Measurements from ENCODE around the gene ARFGEF3. TPM values are rescaled to one million over a fixed set of nuclear protein-coding genes. Genes with fewer than 3 reads are reported as not detected.

Gene ARFGEF3
- total and polyA plus RNA-seq, 4 donors, result 4.7 to 28.1 (median 14.0) TPM

DNA sequence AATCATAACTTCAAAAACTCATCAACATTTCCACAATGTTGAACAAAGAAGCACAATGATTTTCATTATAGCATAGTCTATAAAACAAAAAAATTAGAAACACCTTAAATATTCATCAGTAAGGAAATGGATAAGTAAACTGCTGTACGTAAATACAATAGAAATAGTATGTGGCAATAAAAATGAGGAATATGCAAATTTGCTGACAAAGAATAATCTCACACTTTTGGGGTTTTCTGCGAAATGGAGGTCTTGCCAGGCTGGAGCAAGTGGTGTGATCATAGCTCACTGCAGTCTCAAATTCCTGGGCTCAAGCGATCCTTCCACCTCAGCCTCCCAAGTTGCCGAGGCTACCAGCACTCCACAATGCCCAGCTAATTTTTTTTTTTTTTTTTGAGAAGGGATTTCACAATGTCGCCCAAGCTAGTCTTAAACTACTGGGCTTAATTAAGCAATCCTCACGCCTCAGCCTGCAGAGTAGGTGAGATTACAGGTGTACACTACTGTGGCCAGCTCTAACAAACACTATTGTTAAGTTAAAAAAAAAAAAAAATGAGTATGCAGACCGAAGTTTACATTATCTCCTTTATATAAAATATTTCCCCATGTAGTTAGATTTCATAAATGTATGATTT lies 157.1 kb downstream of the ARFGEF3 start:
- no peak overlapping the region for H3K9ac ChIP-seq (ENCODE audit: insufficient read depth in 1 of 2, low read length in 2 of 2)
- no peaks in the 10 kb centered on the region for H3K4me1 ChIP-seq (ENCODE audit: control insufficient read depth in 5 of 5, insufficient read depth in 5 of 5, low read length in 5 of 5)
- H3K27ac ChIP-seq (ENCODE audit: low read depth in 1 of 2, low read length in 1 of 2), result no peak overlapping the region
- H3K4me3 ChIP-seq, result no peak overlapping the region
- DNase-seq (no peak), ATAC-seq (ENCODE audit: insufficient read depth, low FRiP score) (no peak)
- TF ChIP-seq, protein P1, sequence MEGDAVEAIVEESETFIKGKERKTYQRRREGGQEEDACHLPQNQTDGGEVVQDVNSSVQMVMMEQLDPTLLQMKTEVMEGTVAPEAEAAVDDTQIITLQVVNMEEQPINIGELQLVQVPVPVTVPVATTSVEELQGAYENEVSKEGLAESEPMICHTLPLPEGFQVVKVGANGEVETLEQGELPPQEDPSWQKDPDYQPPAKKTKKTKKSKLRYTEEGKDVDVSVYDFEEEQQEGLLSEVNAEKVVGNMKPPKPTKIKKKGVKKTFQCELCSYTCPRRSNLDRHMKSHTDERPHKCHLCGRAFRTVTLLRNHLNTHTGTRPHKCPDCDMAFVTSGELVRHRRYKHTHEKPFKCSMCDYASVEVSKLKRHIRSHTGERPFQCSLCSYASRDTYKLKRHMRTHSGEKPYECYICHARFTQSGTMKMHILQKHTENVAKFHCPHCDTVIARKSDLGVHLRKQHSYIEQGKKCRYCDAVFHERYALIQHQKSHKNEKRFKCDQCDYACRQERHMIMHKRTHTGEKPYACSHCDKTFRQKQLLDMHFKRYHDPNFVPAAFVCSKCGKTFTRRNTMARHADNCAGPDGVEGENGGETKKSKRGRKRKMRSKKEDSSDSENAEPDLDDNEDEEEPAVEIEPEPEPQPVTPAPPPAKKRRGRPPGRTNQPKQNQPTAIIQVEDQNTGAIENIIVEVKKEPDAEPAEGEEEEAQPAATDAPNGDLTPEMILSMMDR (IDR thresholded peaks at IDR 0.05; ENCODE audit: control extremely low read depth, extremely low read depth), result no peak
- peaks cover 0 to 4% (median 0%) of the 10 kb centered on the region in 4 donors for H3K36me3 ChIP-seq (ENCODE audit: control insufficient read depth in 4 of 4, insufficient read depth in 4 of 4, low read length in 4 of 4)
- H3K9me3 ChIP-seq (ENCODE audit: control insufficient read depth in 4 of 4, insufficient read depth in 3 of 4, low read length in 3 of 4), result peaks cover 0 to 3% (median 0%) of the 10 kb centered on the region in 4 donors
- WGBS, 2 donors, result 80 to 81% methylated on average over 7 of the region's 7 CpGs
- no peaks in the 10 kb centered on the region for H3K27me3 ChIP-seq (ENCODE audit: control insufficient read depth in 3 of 3, insufficient read depth in 3 of 3, low read length in 2 of 3)

DNA sequence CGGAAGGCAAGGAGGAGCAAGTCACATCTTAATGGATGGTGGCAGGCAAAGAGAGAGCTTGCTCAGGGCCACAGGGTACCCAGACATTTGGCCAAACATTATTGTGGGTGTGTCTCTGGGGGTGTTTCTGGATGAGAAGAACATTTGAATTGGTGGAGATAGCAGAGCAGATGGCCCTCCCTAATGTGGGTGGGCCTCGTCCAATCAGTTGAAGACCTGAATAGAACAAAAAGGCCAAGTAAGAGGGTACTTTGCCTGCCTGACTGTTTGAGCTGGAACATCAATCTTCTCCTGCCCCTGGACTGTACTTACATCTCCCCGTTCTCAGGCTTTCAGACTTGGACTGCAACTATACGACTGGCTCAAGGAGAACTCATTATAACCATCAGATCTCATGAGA lies 160.2 kb downstream of the ARFGEF3 start:
- 97% methylated on average over 4 of the region's 4 CpGs for WGBS, 2 donors
- TF ChIP-seq, protein P1 (IDR thresholded peaks at IDR 0.05; ENCODE audit: control extremely low read depth, extremely low read depth), result no peak
- peaks cover 0 to 9% (median 0%) of the 10 kb centered on the region in 4 donors for H3K36me3 ChIP-seq (ENCODE audit: control insufficient read depth in 4 of 4, insufficient read depth in 4 of 4, low read length in 4 of 4)

GRCh38 chr6:138323821-138324220 lies 162.1 kb downstream of the ARFGEF3 start:
- 94% methylated on average over 13 of the region's 13 CpGs for WGBS, 2 donors
- Histone ChIP-seq H3K27me3 (ENCODE audit: control insufficient read depth in 3 of 3, insufficient read depth in 3 of 3, low read length in 2 of 3) (no peaks in the 10 kb centered on the region), H3K9ac (ENCODE audit: insufficient read depth in 1 of 2, low read length in 2 of 2) (no peak overlapping the region), H3K9me3 (ENCODE audit: control insufficient read depth in 4 of 4, insufficient read depth in 3 of 4, low read length in 3 of 4) (peaks cover 0 to 3% (median 0%) of the 10 kb centered on the region in 4 donors), H3K27ac (ENCODE audit: low read depth in 1 of 2, low read length in 1 of 2) (no peak overlapping the region), H3K36me3 (ENCODE audit: control insufficient read depth in 4 of 4, insufficient read depth in 4 of 4, low read length in 4 of 4) (peaks cover 0 to 9% (median 0%) of the 10 kb centered on the region in 4 donors), H3K4me3 (no peak overlapping the region), H3K4me1 (ENCODE audit: control insufficient read depth in 5 of 5, insufficient read depth in 5 of 5, low read length in 5 of 5) (no peaks in the 10 kb centered on the region)
- ATAC-seq (ENCODE audit: insufficient read depth, low FRiP score), result no peak
- DNase-seq, result no peak
- TF ChIP-seq, protein P1 (IDR thresholded peaks at IDR 0.05; ENCODE audit: control extremely low read depth, extremely low read depth), result no peak

More for the DNA sequence above, 160.2 kb downstream of the ARFGEF3 start:
- H3K9ac ChIP-seq (ENCODE audit: insufficient read depth in 1 of 2, low read length in 2 of 2), result no peak overlapping the region
- no peaks in the 10 kb centered on the region for H3K27me3 ChIP-seq (ENCODE audit: control insufficient read depth in 3 of 3, insufficient read depth in 3 of 3, low read length in 2 of 3)
- no peak overlapping the region for H3K27ac ChIP-seq (ENCODE audit: low read depth in 1 of 2, low read length in 1 of 2)
- no peaks in the 10 kb centered on the region for H3K4me1 ChIP-seq (ENCODE audit: control insufficient read depth in 5 of 5, insufficient read depth in 5 of 5, low read length in 5 of 5)
- DNase-seq (no peak), ATAC-seq (ENCODE audit: insufficient read depth, low FRiP score) (no peak)
- H3K9me3 ChIP-seq (ENCODE audit: control insufficient read depth in 4 of 4, insufficient read depth in 3 of 4, low read length in 3 of 4), result peaks cover 0 to 3% (median 0%) of the 10 kb centered on the region in 4 donors
- H3K4me3 ChIP-seq, result no peak overlapping the region

Data from lung (tissue), 12 donors.